WI38 (cell line): Measurements from ENCODE around the gene PSMA6.

ENCODE experiments used
- H3K4me3 ChIP-seq: 2 replicates; pipeline ENCODE4 v1.5.1; 2011; ENCODE audit warnings: low read depth, mild to moderate bottlenecking, control low read depth, low read length
- TF ChIP-seq, protein P1 (sequence below): IDR thresholded peaks from 2 replicates; pipeline ENCODE4 v1.5.1; 2012; ENCODE audit warnings: low read depth, mild to moderate bottlenecking, control low read depth, low read length

PSMA6 gene

DNA sequence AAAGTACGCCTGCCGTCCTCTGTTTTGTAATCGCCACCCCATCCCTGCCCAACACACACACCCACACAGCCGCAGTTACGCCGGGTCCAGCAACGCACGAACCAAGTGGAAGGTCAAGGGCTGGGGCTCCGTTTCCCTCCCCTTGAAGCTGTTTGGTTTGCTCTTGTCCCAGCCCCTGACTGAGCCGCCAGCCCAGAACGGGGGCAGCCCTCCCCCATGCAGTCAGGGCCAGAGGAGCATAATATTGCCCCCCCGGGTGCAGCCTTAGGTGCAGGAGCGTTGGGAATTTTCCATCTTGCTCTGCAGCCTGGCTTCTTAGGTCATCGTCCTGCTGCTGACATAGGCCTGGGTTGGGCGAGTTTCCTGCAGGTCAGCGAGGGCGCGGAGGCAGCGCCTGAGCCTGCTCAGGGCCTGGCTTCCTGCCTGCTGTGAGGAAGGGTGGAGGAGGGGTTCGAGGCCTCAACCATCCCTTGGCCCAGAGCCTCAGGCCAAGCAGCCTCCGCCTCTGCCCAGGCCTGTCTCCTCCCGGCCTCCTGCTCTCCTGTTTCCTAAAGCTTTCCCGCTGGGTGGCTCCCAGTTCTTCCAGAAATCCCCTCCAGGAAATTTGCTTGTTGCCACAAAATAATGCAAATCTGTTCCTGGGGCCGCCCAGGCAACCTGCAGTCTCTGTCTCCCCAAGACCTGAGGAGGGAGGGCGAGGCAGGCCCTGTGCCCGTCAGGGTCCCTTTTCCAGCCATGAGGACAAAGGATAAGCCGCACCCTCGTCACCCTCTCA lies 44.5 kb downstream of the PSMA6 start:
- H3K4me3 ChIP-seq, result no peak overlapping the region
- TF ChIP-seq, protein P1, sequence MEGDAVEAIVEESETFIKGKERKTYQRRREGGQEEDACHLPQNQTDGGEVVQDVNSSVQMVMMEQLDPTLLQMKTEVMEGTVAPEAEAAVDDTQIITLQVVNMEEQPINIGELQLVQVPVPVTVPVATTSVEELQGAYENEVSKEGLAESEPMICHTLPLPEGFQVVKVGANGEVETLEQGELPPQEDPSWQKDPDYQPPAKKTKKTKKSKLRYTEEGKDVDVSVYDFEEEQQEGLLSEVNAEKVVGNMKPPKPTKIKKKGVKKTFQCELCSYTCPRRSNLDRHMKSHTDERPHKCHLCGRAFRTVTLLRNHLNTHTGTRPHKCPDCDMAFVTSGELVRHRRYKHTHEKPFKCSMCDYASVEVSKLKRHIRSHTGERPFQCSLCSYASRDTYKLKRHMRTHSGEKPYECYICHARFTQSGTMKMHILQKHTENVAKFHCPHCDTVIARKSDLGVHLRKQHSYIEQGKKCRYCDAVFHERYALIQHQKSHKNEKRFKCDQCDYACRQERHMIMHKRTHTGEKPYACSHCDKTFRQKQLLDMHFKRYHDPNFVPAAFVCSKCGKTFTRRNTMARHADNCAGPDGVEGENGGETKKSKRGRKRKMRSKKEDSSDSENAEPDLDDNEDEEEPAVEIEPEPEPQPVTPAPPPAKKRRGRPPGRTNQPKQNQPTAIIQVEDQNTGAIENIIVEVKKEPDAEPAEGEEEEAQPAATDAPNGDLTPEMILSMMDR, result no peak

DNA sequence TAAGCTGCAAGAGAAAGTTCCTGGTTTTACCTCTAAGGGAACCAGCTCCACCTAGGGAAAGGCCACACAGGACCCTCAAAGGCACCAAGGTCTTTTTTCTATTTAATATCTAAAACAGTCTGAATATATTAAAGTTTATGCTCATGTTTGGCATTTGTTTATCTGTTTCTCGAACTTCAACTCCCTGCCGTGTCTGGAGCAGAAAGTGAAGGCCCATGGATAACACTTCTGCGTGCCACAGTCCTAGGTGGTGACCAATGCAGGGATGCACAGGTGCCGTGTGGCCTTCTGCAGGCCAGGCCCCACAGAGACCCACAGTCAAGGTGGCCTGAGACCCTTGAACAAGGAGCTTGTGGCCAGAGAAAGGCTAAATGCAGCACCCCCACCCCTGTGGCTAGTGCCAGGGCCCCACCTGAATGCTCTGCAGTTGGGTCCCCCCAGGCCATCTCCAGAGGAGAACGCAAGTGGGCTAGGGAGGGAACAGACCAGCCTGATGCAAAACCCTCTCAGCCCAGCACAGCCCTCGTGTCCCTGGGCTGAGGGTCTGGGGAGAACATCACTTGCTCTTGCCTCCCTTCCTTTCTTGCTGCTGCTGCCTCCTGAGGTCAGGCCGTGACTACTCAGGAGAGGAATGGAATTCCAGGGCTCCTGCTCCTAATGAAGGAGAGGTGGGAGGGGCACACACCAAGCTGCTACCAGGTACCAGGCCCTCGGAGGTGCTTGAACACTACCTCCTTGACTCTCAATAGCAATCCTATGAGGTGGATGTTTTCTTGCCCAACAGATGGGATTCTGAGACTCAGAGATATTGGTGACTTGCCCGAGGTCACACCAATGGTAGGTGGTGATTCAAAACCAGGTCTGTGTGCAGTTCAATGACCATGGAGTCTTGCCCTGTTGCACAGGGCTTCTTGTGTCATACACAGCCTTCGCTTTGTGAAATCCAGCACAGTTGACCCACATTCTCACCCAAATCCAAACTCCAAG lies 45.4 kb downstream of the PSMA6 start:
- TF ChIP-seq, protein P1, result no peak
- no peak overlapping the region for H3K4me3 ChIP-seq

DNA sequence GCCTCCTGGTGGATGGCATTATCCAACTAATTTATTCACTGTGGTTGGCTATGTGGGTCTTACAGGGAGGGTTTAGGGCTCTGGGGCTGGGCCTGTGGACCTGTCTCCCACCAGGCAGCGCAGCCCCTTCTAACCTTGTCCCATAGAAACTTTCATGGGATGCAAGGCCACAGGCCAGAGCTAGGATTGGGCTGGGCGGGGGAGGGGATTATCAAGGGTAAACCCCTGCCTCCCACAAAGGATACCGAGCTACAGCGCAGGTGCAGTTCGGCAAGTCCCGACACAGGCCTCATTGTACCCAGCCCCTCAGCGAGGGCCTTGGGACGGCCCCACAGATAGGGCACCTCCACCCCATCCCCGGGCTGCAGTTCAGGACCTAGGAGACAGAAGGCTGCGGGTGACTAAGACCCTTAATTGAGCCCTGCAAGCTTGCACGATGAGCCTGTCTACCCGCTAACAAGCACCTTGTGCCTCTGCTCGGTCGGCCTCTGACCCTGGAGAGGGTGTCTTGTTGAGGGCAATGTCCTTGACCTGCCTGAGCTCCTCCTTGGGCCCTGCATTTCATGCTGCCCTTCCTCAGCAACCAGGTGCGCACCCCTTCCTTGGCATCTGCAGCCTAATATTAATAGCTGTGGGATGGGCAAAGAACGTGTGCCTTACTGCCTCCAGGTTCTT lies 46.7 kb downstream of the PSMA6 start:
- H3K4me3 ChIP-seq, result no peak overlapping the region
- TF ChIP-seq, protein P1, result no peak

DNA sequence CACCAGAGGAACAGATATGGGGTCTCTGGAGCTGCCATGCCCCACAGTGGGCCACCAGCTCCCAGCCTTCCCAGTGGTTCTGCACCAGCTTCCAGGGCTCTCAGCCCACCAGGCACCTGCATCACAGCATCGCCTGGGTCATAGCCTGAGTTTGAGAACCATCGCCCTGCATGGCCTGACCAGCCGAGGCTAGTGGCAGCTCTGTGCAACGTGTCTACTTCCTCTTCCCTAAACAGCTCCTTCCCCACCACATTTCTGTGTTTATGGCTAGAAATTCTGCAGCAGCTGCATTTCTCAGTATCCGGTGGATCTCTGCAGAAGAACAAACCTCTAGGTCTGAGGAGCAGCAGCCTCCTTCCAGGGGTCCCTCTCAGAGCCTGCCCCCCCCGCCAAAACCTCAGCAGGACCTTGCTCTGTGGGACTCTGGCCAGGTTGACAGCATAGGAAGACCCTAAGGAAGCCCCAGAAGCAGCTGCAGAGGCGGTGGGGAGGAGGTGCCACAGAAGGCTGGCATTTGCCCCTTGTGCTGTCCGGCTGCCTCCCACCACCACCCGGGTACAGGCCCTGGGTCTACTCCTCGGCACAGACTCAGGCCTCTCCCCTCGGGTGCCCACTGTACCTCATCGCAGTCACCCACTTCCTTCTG lies 47.7 kb downstream of the PSMA6 start:
- H3K4me3 ChIP-seq, result no peak overlapping the region
- TF ChIP-seq, protein P1, result no peak

DNA sequence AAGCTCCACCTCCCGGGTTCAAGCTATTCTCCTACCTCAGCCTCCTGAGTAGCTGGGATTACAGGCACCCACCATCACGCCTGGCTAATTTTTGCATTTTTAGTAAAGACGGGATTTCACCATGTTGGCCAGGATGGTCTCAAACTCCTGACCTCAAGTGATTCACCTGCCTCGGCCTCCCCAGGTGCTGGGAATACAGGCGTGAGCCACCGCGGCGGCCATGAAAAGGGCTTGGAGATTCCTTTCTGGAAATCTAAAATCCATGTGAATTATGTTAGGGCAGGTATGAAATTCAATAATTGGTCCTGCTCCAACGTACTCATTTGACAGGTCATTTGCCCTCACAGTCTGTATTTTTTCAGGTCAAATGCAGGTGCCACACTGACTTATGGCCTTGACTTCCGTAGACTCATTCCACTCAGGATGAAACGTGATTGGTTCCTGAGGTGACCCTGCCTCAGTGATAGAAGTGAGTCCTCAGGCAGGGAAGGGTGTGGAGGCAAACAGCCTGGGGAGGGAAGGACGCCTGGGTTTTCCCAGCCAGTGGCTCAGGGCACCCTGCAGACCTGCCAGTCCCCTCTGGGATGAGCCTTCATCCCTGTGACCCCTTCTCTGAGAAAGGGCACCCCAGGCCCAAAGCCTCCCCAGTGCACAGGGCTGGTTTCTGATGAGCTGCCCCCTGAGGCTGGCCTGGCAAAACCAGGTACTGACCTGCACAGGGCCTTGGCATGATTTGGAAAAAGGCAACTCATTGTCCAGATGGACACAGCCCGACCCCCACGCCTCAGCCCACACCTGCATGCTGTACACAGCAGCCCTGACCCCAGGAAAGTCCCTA lies 48.7 kb downstream of the PSMA6 start:
- TF ChIP-seq, protein P1, result no peak
- no peak overlapping the region for H3K4me3 ChIP-seq

DNA sequence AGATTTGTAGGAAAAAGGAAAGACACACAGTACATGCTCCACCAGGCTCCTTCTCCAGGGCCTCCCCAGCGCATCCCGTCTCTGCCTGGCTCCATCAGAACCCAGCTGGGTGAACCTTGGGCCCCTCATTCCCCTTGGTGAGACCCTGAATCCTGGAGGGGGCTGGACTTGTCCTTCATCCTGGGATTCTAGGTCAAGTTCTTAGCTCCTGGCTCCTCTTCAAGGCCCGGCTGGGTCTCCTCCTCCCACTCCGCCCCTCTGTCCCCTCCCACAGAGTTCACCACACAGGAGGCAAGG lies 49.2 kb downstream of the PSMA6 start:
- H3K4me3 ChIP-seq, result no peak overlapping the region

More for the DNA sequence above, 49.2 kb downstream of the PSMA6 start:
- TF ChIP-seq, protein P1, result no peak
